Activated naive CD4-positive, alpha-beta T cell treated with anti-CD3 and anti-CD28 coated beads, Interleukin-2, amount 50 U/mL, for 16 hours (primary cell): ENCODE results near the gene COG7.

Experiments used
- DNase-seq: peaks from one replicate; pipeline ENCODE4 v3.0.0-alpha.2; 2020

Gene COG7

GRCh38 chr16:23355106-23355670 is 97.8 kb downstream of the COG7 start:
- no peak for DNase-seq

- DNase-seq = no peak
Observed at GRCh38 chr16:23354246-23354645, 98.7 kb downstream of the COG7 start.

GRCh38 chr16:23353440-23353839 is 99.5 kb downstream of the COG7 start:
- no peak for DNase-seq

- no peak for DNase-seq
Observed at GRCh38 chr16:23351360-23351759, 101.6 kb downstream of the COG7 start.

GRCh38 chr16:23348579-23349469 is 104.2 kb downstream of the COG7 start:
- no peak for DNase-seq

GRCh38 chr16:23345237-23345636 is 107.8 kb downstream of the COG7 start:
- no peak for DNase-seq

GRCh38 chr16:23343643-23344612 is 109.1 kb downstream of the COG7 start:
- DNase-seq = no peak

- DNase-seq = no peak
Observed at GRCh38 chr16:23342083-23342640, 110.8 kb downstream of the COG7 start.

GRCh38 chr16:23339787-23340186 is 113.2 kb downstream of the COG7 start:
- DNase-seq = no peak
